SIG-M5 (cell line): ENCODE results near the gene NCKAP5.
"Not testable (repeated sequence)": the region's sequence is repeated elsewhere in the genome, so short reads cannot be mapped to it uniquely, and the experiment has no call there.

Experiments
- DNase-seq: peaks from one replicate; lab custom pipeline; 2025; lab: John Stamatoyannopoulos, UW

Gene NCKAP5

DNA sequence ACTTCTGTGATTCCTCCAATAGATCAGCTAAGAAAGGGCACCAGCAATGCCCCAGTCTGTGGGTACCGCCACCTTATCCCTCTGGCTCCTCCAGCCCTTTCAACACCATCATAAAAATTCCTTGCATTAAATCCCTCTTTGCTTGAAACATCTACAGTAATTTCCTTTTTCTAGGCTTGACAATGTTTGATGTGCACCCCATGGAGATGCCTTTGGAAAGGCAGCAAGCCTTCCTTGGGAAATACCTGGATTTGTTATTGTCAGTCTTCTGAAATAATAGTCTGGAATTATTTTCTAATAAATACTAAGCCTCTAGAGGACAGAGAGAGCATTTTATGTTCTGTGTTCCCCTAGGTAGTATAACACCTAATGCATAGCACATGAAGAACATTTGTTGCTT lies 46.1 kb downstream of the NCKAP5 start:
- DNase-seq, result no peak

GRCh38 chr2:133521146-133521745 lies 47.0 kb downstream of the NCKAP5 start:
- no peak for DNase-seq

DNA sequence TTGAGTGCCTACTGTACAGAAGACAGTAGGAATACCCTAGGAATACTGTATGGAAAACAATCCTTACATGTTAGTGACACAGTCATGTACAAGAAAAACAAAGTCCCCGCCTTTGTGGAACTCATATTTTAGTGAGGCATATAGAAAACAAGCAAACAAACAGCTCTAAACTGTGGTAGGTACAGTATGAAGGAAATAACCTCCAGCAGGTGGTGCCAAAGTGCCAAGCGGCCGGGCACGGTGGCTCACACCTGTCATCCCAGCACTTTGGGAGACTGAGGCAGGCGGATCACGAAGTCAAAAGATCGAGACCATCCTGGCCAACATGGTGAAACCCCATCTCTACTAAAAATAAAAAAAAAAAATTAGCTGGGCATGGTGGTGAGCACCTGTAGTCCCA lies 48.6 kb downstream of the NCKAP5 start:
- not testable (repeated sequence) for DNase-seq

- no peak for DNase-seq
Observed at GRCh38 chr2:133518700-133519344, 49.4 kb downstream of the NCKAP5 start.

DNA sequence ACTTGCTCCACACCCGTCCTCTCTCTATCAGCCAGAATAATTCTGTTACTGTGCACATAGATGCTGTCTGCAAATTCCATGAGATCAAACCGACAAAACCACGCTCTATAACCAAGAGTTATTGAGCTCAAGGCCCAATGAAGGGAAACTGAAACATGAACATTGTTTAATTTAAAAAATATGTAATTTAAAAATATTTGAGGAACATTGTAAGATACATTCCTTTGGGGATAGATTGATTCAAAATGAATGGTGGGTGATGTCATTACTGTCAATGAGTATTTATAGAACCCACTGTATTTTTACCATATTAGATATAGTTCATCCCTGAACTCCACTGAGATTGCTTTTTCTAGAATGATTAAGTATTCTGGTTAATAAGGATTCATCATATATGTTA lies 50.4 kb downstream of the NCKAP5 start:
- DNase-seq, result no peak

GRCh38 chr2:133516405-133517026 lies 51.7 kb downstream of the NCKAP5 start:
- no peak for DNase-seq

DNA sequence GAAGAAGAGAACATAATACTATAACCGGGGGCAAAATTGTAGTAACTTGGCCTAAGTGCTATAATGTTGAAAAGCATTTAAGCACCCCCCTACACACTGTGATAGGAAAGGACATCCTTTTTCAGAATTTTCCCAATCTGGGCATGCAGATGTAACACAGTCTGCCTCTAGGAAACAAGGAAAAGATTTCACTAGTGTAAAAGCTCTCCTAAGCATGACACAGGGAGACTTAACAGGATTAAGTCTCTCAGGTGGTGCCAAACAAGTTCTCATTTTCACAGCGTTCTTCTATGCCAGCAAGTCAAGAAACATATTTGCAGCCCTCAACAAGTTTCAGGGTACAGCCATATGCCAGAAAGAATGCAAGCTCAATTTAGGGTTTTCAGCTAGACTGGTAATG lies 53.0 kb downstream of the NCKAP5 start:
- no peak for DNase-seq

DNA sequence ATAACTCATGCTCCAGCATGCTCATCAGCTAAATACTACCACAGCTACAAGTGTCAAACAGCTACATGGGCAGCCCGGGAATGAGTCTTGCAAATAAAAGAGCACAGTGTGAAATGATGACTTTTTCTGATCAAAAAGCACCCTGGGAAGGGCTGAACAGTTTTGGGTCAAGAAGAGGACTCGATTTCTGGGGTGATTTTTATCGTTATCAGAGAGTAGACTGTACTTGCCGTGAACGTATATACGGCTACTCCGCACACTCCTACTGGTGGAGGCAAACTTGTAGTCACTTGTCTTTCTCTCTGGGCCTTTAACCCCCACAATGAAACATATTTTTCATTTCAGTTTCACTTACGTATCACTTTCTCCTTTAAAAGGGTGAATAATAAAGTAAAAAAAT lies 54.4 kb downstream of the NCKAP5 start:
- no peak for DNase-seq

- no peak for DNase-seq
Observed at GRCh38 chr2:133512121-133512520, 56.1 kb downstream of the NCKAP5 start.

DNA sequence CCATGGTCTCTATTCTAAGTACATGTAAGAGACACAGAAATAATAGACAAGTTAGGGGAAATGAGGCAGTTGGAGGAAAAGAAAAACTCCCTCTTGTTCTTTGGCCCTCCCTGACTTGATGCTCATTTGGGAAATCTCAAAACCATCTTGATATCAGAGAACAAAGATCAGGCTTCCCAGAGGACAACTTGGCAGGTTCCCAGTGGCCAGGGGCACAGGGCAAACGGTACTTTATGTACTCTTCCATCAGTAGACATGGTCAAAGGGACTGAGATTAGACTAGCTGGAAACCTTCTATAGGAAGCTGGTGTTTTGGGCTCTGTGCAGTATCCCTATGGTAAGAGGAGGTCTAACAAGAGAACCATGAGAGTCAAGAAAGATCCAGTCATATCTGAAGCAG lies 56.6 kb downstream of the NCKAP5 start:
- DNase-seq, result no peak

DNA sequence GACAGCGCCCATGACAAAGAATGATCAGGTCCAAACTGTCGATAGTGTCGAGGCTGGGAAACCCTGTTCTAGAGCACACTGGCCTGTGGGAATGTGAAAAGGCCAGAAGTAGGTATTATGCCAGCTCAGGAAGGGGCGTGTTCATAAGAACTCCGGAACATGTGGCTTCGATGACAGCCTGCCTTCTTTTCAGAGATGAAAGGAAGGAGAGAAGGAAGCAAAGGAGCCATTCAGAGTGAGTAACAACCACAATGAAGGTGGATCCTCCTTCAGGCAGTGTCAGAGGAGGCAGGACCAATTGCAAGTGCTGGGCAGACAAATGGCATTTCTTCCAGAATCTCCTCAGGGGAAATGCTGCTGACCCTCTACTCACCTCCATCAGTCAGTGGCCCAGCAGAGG lies 58.5 kb downstream of the NCKAP5 start:
- DNase-seq, result no peak

- no peak for DNase-seq
Observed at GRCh38 chr2:133508546-133509165, 59.6 kb downstream of the NCKAP5 start.

- no peak for DNase-seq
Observed at GRCh38 chr2:133506996-133507395, 61.3 kb downstream of the NCKAP5 start.

DNA sequence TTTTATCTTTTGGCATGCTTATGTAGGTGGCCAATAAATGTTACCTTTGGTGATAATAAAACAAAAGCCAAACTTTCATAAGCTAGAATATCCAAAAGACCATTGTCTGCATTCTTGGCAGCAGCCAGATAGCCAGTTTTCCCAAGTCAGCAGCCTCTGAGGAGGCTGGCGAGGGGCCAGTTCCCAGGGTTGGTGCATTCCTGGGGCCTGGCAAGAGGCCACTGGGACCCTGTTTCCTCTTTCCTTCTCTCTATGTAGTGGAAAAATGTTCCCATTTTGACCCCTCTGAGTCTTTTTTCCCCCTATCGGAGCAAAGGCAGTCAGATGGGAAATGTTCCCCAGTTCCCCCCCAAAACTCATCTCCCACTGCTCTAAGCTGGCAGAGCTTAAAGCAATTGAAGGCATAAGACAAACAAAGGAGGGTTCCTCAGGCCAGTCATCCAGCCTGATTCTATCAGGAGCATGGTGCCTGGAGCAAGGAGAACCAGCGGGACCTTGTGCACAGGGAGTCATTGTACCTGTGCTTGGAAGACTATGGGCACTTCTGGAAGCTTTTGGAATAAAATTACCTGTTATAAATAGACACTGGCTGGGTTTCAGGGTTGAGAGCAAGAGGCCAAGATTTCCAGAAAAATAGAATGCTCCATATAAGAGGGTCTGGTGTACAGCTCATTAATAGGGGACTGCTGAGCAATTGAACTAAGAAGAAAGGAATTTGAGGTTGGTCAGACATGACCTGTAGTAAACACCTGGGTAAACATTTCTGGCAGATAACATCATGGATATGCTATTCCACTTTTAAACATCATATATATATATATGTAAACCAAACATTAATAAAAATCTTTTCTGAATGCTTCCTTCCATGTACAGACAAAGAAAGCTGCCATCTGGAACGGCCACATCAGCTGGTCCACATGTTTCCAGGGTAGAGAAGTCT lies 63.4 kb downstream of the NCKAP5 start:
- DNase-seq, result no peak

GRCh38 chr2:133503927-133504326 lies 64.3 kb downstream of the NCKAP5 start:
- DNase-seq, result no peak

DNA sequence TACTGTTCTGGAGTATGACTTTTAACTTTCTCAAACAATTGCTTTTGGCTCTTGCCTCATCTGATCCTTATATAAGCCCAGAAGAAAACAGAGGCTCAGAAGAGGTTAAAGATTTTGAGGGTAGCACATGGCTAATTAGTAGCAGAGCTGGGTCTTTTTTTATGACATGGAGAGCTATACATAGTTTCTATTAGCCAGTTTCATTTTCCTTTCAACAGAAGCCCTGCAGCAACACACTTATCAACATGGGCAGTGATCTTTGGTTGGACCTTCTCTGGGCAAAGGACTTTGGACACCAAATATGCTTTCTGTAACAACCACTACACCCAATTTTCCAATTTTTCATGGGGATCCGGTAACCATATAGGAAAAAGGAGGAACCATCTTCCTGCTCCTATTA lies 64.9 kb downstream of the NCKAP5 start:
- no peak for DNase-seq

DNA sequence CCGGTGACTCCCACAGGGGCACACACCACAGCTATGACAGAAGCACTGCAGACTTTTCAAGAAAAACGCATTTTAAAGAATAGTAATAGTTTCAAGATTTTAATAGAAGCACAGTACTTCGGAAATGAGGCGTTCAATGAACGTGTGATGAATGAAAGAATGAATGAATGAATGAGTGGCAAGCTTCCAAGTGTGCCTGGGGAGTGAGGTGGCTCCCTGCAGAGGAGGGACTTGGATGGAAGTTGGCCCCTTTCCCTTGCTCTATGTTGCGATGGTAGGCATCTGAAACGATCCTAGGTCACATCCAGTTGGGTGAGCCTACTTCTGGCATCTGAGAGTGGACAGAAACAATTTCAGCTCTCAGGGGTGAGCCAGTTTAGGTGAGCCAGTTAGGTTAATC lies 65.6 kb downstream of the NCKAP5 start:
- DNase-seq, result no peak

DNA sequence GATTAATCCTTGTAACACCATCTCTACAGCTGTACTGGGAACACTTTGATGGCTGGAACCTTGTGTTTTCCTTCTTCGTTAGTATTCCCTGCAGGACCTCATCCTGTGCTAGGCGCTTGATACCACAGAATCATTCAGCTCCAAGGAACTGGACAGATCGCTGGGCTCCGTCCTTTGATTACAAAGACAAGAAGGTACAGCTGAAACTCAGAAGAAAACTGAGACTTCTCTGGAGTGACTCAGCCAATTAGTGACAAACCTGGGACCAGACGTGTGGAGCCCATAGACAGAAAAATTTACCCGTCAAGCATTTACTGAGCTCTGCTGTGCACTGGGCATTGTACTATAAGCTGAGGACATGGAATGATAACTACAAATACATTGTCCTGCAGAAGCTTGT lies 67.3 kb downstream of the NCKAP5 start:
- DNase-seq, result no peak

DNA sequence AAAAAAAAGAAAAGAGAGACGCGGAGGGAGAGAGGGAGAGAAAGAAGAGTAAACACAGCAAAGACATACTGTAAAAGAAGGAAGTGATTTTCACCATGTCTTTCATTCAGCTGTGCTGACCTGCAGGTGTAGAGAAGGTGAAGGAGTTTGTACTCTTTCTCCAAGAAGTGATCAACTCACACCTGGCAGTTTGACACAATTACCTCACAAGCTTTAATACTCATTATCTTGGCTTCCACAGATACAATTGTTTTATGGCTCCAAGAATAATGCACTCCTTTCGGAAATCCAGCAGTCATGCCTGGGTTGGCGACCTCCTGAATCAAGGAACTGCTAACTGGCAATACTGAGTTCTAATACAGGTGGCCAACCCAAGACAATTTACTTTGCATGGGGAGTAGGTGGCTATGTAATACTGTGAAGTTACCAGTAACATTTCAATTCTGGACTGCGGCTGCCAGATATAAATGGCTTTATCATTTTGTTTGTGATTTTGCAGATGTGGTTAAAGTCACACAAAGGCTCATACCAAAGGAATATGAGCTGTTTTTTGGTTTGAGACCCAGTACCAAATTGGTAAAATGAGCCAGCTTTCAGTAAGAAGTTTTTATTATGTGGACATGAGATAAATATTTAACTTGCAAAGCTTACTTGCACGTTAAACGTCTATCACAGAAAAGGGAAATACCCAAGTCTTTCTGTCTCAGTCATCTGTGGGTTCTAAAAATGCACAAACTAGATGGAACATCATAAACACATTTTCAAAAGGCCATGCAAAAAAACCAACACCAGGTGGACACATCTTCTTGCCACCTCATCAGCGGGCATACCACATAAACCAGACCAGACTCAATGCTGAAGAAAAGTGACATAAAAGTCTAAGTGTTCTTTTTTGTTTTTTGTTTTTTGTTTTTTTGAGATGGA lies 69.3 kb downstream of the NCKAP5 start:
- DNase-seq, result no peak

DNA sequence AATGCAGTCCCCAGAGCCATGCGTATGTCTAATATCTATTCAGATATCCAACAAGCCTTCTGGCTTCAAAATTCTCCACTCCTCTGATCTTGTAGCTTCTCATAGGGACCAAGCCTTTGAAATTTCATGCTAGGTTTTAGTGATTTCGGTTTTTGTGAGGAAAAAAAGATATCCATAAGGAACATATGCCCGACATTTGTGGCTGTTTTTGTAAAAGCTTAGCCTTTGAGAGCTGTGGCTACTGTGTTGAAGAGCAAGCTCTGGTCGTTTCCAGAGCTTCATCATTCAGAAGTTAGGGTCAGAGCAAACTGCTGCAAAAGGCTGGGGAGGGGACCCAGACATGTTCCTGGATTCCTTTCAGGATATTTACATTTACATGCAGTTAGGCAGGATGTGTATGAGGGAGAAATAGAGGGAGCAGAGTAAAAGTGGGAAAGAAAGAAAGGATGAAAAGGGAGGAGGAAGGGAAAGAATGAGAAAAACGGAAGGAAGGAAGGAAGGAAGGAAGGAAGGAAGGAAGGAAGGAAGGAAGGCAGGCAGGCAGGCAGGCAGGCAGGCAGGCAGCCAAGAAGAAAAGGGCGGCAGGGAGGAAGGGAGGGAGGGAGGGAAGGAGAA lies 70.2 kb downstream of the NCKAP5 start:
- DNase-seq, result no peak
